KMS-11 (cell line): Measurements from ENCODE around the gene DIP2C.

Experiments used
- H2AFZ ChIP-seq: fragments of 200-600 bp; sonication (generic); 2 replicates; pipeline ENCODE4 v1.6.1; 2016; ENCODE audit warnings: antibody characterized with exemption, mixed run types, low read depth
- H3K27ac ChIP-seq: fragments of 200-600 bp; sonication (generic); 2 replicates; pipeline ENCODE4 v1.6.1; 2016; ENCODE audit warnings: mild to moderate bottlenecking, mixed run types
- H3K27me3 ChIP-seq: fragments of 200-600 bp; sonication (generic); 2 replicates; pipeline ENCODE4 v1.6.1; 2017; ENCODE audit warnings: mild to moderate bottlenecking, low read depth, mixed run types, moderate library complexity; ENCODE audit not compliant: insufficient read depth
- H3K36me3 ChIP-seq: fragments of 200-600 bp; sonication (generic); 2 replicates; pipeline ENCODE4 v1.6.1; 2017; ENCODE audit warnings: mild to moderate bottlenecking, mixed run types; ENCODE audit not compliant: insufficient read depth
- H3K4me1 ChIP-seq: fragments of 200-600 bp; sonication (generic); 2 replicates; pipeline ENCODE4 v1.6.1; 2016; ENCODE audit warnings: mild to moderate bottlenecking, low read depth, mixed run types; ENCODE audit not compliant: poor library complexity, severe bottlenecking
- H3K4me2 ChIP-seq: fragments of 200-600 bp; sonication (generic); 2 replicates; pipeline ENCODE4 v1.7.0; 2016; ENCODE audit warnings: mild to moderate bottlenecking, mixed run types
- H3K4me3 ChIP-seq: fragments of 200-600 bp; sonication (generic); IDR thresholded peaks from 2 replicates; pipeline ENCODE4 v1.6.1; 2017; ENCODE audit warnings: low read depth, low read length, mixed read lengths; ENCODE audit not compliant: insufficient read depth
- H3K79me2 ChIP-seq: fragments of 200-600 bp; sonication (generic); 2 replicates; pipeline ENCODE4 v1.6.1; 2016; ENCODE audit warnings: low read depth, mixed run types; ENCODE audit not compliant: insufficient read depth
- H3K9ac ChIP-seq: fragments of 200-600 bp; sonication (generic); 2 replicates; pipeline ENCODE4 v1.6.1; 2016; ENCODE audit warnings: mild to moderate bottlenecking, mixed run types
- H4K20me1 ChIP-seq: fragments of 200-600 bp; sonication (generic); 2 replicates; pipeline ENCODE4 v1.6.1; 2016; ENCODE audit warnings: mild to moderate bottlenecking, mixed run types; ENCODE audit not compliant: insufficient read depth
- CTCF ChIP-seq: fragments of 200-600 bp; sonication (generic); conservative IDR thresholded peaks from 2 replicates; pipeline ENCODE4 v1.6.1; 2017; ENCODE audit warnings: low read depth, mild to moderate bottlenecking, antibody characterized with exemption, low read length, moderate library complexity, mixed read lengths

The DIP2C gene

GRCh38 chr10:627032-627992, 62.2 kb downstream of the DIP2C start:
- H3K79me2 ChIP-seq, result peaks cover 56% of the 10 kb centered on the region; the same call in 1 of the 2 replicates
- peaks cover 6% of the 10 kb centered on the region for H3K4me1 ChIP-seq
- H2AFZ ChIP-seq, result no peak overlapping the region
- no peaks in the 10 kb centered on the region for H3K27me3 ChIP-seq
- H3K9ac ChIP-seq, result no peak overlapping the region
- no peak for TF ChIP-seq CTCF
- H4K20me1 ChIP-seq, result no peaks in the 10 kb centered on the region
- no peak overlapping the region for H3K27ac ChIP-seq
- H3K4me3 ChIP-seq, result no peak overlapping the region
- H3K4me2 ChIP-seq, result no peak overlapping the region
- no peaks in the 10 kb centered on the region; the same call in 1 of the 2 replicates for H3K36me3 ChIP-seq

- H3K27me3 ChIP-seq, result no peaks in the 10 kb centered on the region
- TF ChIP-seq CTCF, result no peak
- no peaks in the 10 kb centered on the region for H4K20me1 ChIP-seq
- peaks cover 6% of the 10 kb centered on the region for H3K4me1 ChIP-seq
- no peak overlapping the region for H3K27ac ChIP-seq
- peaks cover 52% of the 10 kb centered on the region for H3K79me2 ChIP-seq
- H2AFZ ChIP-seq, result no peak overlapping the region
- no peak overlapping the region for H3K9ac ChIP-seq
- H3K36me3 ChIP-seq, result no peaks in the 10 kb centered on the region
- no peak overlapping the region for H3K4me3 ChIP-seq
- H3K4me2 ChIP-seq, result no peak overlapping the region
These were observed 63.4 kb downstream of the DIP2C start for GRCh38 chr10:625751-626711.

GRCh38 chr10:625333-625696, 64.2 kb downstream of the DIP2C start:
- H3K36me3 ChIP-seq, result no peaks in the 10 kb centered on the region
- no peak overlapping the region for H2AFZ ChIP-seq
- peaks cover 12% of the 10 kb centered on the region for H3K4me1 ChIP-seq
- no peak overlapping the region for H3K27ac ChIP-seq
- no peak overlapping the region for H3K4me2 ChIP-seq
- no peak for TF ChIP-seq CTCF
- no peak overlapping the region for H3K4me3 ChIP-seq
- H3K27me3 ChIP-seq, result no peaks in the 10 kb centered on the region
- no peak overlapping the region for H3K9ac ChIP-seq
- H3K79me2 ChIP-seq, result peaks cover 52% of the 10 kb centered on the region
- H4K20me1 ChIP-seq, result no peaks in the 10 kb centered on the region

GRCh38 chr10:624605-625332, 64.7 kb downstream of the DIP2C start:
- Histone ChIP-seq H3K4me3 (no peak overlapping the region), H3K27ac (no peak overlapping the region), H3K9ac (no peak overlapping the region), H3K79me2 (peaks cover 53% of the 10 kb centered on the region), H3K36me3 (no peaks in the 10 kb centered on the region), H3K27me3 (no peaks in the 10 kb centered on the region), H2AFZ (no peak overlapping the region), H3K4me1 (peaks cover 13% of the 10 kb centered on the region), H3K4me2 (no peak overlapping the region), H4K20me1 (no peaks in the 10 kb centered on the region)
- TF ChIP-seq CTCF, result no peak
